Stomach smooth muscle (tissue), 2 donors: ENCODE results near the gene MAGEA9B.
"Not testable (repeated sequence)": the region's sequence is repeated elsewhere in the genome, so short reads cannot be mapped to it uniquely, and the experiment has no call there.

ENCODE experiments used
- H3K27ac ChIP-seq: one replicate; pipeline ENCODE4 v1.7.0; 2013; ENCODE audit warnings: mild to moderate bottlenecking, low read length, inconsistent platforms
- H3K27me3 ChIP-seq, 2 donors: one replicate each; pipeline ENCODE4 v1.7.0; 2013; ENCODE audit warnings: low read length in 2 of 2; ENCODE audit not compliant: insufficient read depth in 2 of 2, control insufficient read depth in 1 of 2
- H3K36me3 ChIP-seq, 2 donors: one replicate each; pipeline ENCODE4 v1.7.0; 2013; ENCODE audit warnings: low read length in 2 of 2; ENCODE audit not compliant: control insufficient read depth in 2 of 2, insufficient read depth in 2 of 2
- H3K4me1 ChIP-seq: one replicate; pipeline ENCODE4 v1.7.0; 2013; ENCODE audit warnings: low read length; ENCODE audit not compliant: control insufficient read depth, insufficient read depth
- H3K4me3 ChIP-seq, 2 donors: one replicate each; pipeline ENCODE4 v1.7.0; 2013; ENCODE audit warnings: low read length in 2 of 2
- H3K9ac ChIP-seq, 2 donors: one replicate each; pipeline ENCODE4 v1.7.0; 2013; ENCODE audit warnings: low read length in 2 of 2, mild to moderate bottlenecking in 1 of 2
- H3K9me3 ChIP-seq, 2 donors: one replicate each; pipeline ENCODE4 v1.7.0; 2013; ENCODE audit warnings: low read length in 2 of 2; ENCODE audit not compliant: control insufficient read depth in 2 of 2
- donor health status: healthy.
- donor health status: Pancreatic carcinoma.

Gene MAGEA9B

GRCh38 chrX:149533999-149534398 is 53.3 kb downstream of the MAGEA9B start:
- H3K27ac ChIP-seq, H3K9ac ChIP-seq, H3K4me1 ChIP-seq, H3K9me3 ChIP-seq, H3K4me3 ChIP-seq, H3K27me3 ChIP-seq, H3K36me3 ChIP-seq: not testable (repeated sequence)

GRCh38 chrX:149532868-149533267 is 54.4 kb downstream of the MAGEA9B start:
- not testable (repeated sequence) for H3K9ac ChIP-seq, H3K4me1 ChIP-seq, H3K9me3 ChIP-seq, H3K4me3 ChIP-seq, H3K27ac ChIP-seq, H3K27me3 ChIP-seq, H3K36me3 ChIP-seq
